Immature natural killer cell (primary cell): Measurements from ENCODE around the gene ASB9. TPM values are rescaled to one million over a fixed set of nuclear protein-coding genes. Genes with fewer than 3 reads are reported as not detected.

Source experiments
- DNase-seq, 3 donors: peaks; one replicate each; pipeline ENCODE4 v3.0.0; 2022; ENCODE audit warnings: mixed read lengths in 1 of 3
- H3K27ac Mint-ChIP-seq, 6 donors: one replicate each; pipeline ENCODE4 v1.8.0; 2020; ENCODE audit warnings: mixed read lengths in 6 of 6, mild to moderate bottlenecking in 5 of 6, inconsistent platforms in 4 of 6, moderate library complexity in 3 of 6
- H3K27me3 Mint-ChIP-seq, 3 donors: one replicate each; pipeline ENCODE4 v1.8.0; 2020 to 2021; ENCODE audit warnings: low read depth in 3 of 3, mild to moderate bottlenecking in 3 of 3, mixed read lengths in 3 of 3, moderate library complexity in 3 of 3, inconsistent platforms in 1 of 3
- H3K36me3 Mint-ChIP-seq, 3 donors: one replicate each; pipeline ENCODE4 v1.8.0; 2020; ENCODE audit warnings: mixed read lengths in 3 of 3, inconsistent platforms in 2 of 3, mild to moderate bottlenecking in 2 of 3
- H3K4me1 Mint-ChIP-seq, 2 donors: one replicate each; pipeline ENCODE4 v1.8.0; 2020; ENCODE audit warnings: inconsistent platforms in 2 of 2, mild to moderate bottlenecking in 2 of 2, mixed read lengths in 2 of 2, moderate library complexity in 1 of 2
- H3K4me3 Mint-ChIP-seq, 5 donors: one replicate each; pipeline ENCODE4 v1.8.0; 2020; ENCODE audit warnings: mild to moderate bottlenecking in 5 of 5, mixed read lengths in 5 of 5, inconsistent platforms in 3 of 5, moderate library complexity in 3 of 5
- H3K9me3 Mint-ChIP-seq, 6 donors: one replicate each; pipeline ENCODE4 v1.8.0; 2020; ENCODE audit warnings: mild to moderate bottlenecking in 6 of 6, mixed read lengths in 6 of 6, inconsistent platforms in 4 of 6, moderate library complexity in 3 of 6
- polyA plus RNA-seq, 3 donors: library from polyadenylated mRNA; unstranded; fragments of 300-500 nt; fragmentation: Illumina TruSeq; gene quantifications; one replicate each; pipeline ENCODE4 v1.2.3, GENCODE V29; 2021

Gene ASB9
- polyA plus RNA-seq, 3 donors from 2014 or later, result 0.34 TPM; not detected in 2

DNA sequence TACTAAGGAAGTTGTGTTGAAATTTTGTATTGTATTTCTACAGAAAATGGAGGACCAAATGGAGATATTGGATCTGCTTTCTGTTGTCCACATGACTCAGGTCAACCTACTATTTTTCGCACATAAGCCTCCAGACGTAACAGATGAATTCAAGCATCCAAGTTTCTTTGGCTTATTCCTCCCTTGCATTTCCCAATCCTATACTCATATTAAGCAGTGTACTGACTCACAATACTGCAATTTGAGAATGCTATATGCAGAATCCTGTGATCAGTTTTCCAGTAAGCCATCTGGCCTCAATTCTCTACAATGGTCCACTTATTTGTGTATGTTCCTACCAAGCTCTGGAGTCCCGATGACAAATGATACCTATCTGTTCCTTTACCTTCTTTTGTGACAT, 75.7 kb downstream of the ASB9 start:
- H3K36me3 Mint-ChIP-seq, result no peaks in the 10 kb centered on the region
- H3K27me3 Mint-ChIP-seq, result peaks cover 2 to 17% (median 2%) of the 10 kb centered on the region in 3 donors
- H3K27ac Mint-ChIP-seq, result no peak overlapping the region
- H3K4me1 Mint-ChIP-seq, result no peaks in the 10 kb centered on the region
- H3K9me3 Mint-ChIP-seq, result no peaks in the 10 kb centered on the region
- no peak overlapping the region for H3K4me3 Mint-ChIP-seq
- DNase-seq, result no peak

Other genes starting within 250 kb of the ASB9 start
- gene ASB11, start 45.6 kb upstream of the ASB9 start, polyA plus RNA-seq, result not detected
- 1 to 10 TPM; 2.4 to 3.9 (median 3.3) TPM for gene PIGA, start 65.4 kb upstream of the ASB9 start, polyA plus RNA-seq
- gene VEGFD, start 114.3 kb upstream of the ASB9 start, polyA plus RNA-seq, result not detected
- gene PIR, start 223.2 kb upstream of the ASB9 start, polyA plus RNA-seq, result under 1 TPM in 1 of 3 donors, not detected in 2; 0.76 TPM
- gene BMX, start 230.7 kb upstream of the ASB9 start, polyA plus RNA-seq, result not detected